ENCODE measurements around the gene DUSP12. TPM values are rescaled to one million over a fixed set of nuclear protein-coding genes. Genes with fewer than 3 reads are reported as not detected.

Gene DUSP12
- total and polyA plus RNA-seq, 2 donors = 22.6 to 28.2 TPM

DNA sequence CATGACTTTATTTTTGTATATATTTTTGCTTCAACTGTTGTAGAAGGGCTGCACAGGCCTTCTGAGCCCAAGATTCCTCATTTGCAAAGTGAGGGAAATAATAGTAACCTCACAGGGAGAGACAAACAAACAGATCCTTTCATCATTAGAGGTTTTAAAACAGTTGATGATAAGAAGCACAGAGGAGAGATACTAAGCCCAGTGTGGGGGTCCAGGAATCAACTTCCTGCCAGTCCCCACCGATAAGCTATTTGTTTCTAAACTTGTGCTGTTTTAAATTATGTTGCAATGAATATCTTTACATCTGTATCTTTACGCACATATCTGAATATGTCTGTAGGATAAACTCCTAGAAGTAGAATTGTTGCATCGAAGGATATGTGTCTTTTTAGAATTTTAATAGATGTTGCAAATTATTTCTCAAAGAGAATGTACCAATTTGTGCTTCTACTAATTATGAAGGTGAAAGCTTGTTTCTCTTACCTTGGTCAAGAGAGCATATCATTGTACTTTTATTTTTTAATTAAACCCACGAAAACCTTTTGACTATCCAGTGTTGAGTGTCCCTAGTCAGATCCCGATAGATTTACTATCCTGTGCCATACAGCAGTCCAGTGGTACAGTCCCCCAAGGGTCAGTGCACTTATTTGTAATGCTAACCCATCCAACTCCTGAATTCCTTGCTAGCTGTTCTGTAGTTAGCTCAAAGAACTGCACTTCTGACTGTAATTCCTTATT, 17.4 kb upstream of the DUSP12 start:
- H3K9me3 ChIP-seq (ENCODE audit: control insufficient read depth in 2 of 2, insufficient read depth in 1 of 2, low read length in 1 of 2) = no peaks in the 10 kb centered on the region
- no peak for DNase-seq (ENCODE audit: low read depth in 6 of 9, low spot score in 9 of 9)
- no peaks in the 10 kb centered on the region for H3K36me3 ChIP-seq (ENCODE audit: control insufficient read depth in 2 of 2, insufficient read depth in 2 of 2, low read length in 1 of 2)
- 92% methylated on average over 5 of the region's 5 CpGs for WGBS
- H3K4me3 ChIP-seq (ENCODE audit: low read length in 2 of 2) = no peak overlapping the region
- peaks cover 48 to 84% of the 10 kb centered on the region in 2 donors for H3K27me3 ChIP-seq (ENCODE audit: control insufficient read depth in 2 of 2, insufficient read depth in 1 of 2, low read length in 1 of 2)
- H3K4me1 ChIP-seq (ENCODE audit: control insufficient read depth in 2 of 2, insufficient read depth in 2 of 2, low read length in 2 of 2) = peaks cover 5 to 8% of the 10 kb centered on the region in 2 donors
- H3K27ac ChIP-seq (ENCODE audit: low read depth in 1 of 2, low read length in 1 of 2) = no peak overlapping the region

GRCh38 chr1:161733526-161733925, 16.1 kb upstream of the DUSP12 start:
- Histone ChIP-seq H3K27ac (ENCODE audit: low read depth in 1 of 2, low read length in 1 of 2) (no peak overlapping the region), H3K36me3 (ENCODE audit: control insufficient read depth in 2 of 2, insufficient read depth in 2 of 2, low read length in 1 of 2) (no peaks in the 10 kb centered on the region), H3K4me3 (ENCODE audit: low read length in 2 of 2) (no peak overlapping the region), H3K4me1 (ENCODE audit: control insufficient read depth in 2 of 2, insufficient read depth in 2 of 2, low read length in 2 of 2) (no peaks in the 10 kb centered on the region), H3K9me3 (ENCODE audit: control insufficient read depth in 2 of 2, insufficient read depth in 1 of 2, low read length in 1 of 2) (no peaks in the 10 kb centered on the region), H3K27me3 (ENCODE audit: control insufficient read depth in 2 of 2, insufficient read depth in 1 of 2, low read length in 1 of 2) (peaks cover 53 to 80% of the 10 kb centered on the region in 2 donors)
- WGBS = 14% methylated on average over 1 of the region's 1 CpG
- no peak for DNase-seq (ENCODE audit: low read depth in 6 of 9, low spot score in 9 of 9)

GRCh38 chr1:161735837-161736236, 13.7 kb upstream of the DUSP12 start:
- H3K4me3 ChIP-seq (ENCODE audit: low read length in 2 of 2) = no peak overlapping the region
- H3K27ac ChIP-seq (ENCODE audit: low read depth in 1 of 2, low read length in 1 of 2) = no peak overlapping the region
- peaks cover 42 to 79% of the 10 kb centered on the region in 2 donors for H3K27me3 ChIP-seq (ENCODE audit: control insufficient read depth in 2 of 2, insufficient read depth in 1 of 2, low read length in 1 of 2)
- H3K4me1 ChIP-seq (ENCODE audit: control insufficient read depth in 2 of 2, insufficient read depth in 2 of 2, low read length in 2 of 2) = no peaks in the 10 kb centered on the region
- WGBS = 95% methylated on average over 3 of the region's 3 CpGs
- DNase-seq (ENCODE audit: low read depth in 6 of 9, low spot score in 9 of 9) = no peak
- H3K9me3 ChIP-seq (ENCODE audit: control insufficient read depth in 2 of 2, insufficient read depth in 1 of 2, low read length in 1 of 2) = no peaks in the 10 kb centered on the region
- H3K36me3 ChIP-seq (ENCODE audit: control insufficient read depth in 2 of 2, insufficient read depth in 2 of 2, low read length in 1 of 2) = no peaks in the 10 kb centered on the region

DNA sequence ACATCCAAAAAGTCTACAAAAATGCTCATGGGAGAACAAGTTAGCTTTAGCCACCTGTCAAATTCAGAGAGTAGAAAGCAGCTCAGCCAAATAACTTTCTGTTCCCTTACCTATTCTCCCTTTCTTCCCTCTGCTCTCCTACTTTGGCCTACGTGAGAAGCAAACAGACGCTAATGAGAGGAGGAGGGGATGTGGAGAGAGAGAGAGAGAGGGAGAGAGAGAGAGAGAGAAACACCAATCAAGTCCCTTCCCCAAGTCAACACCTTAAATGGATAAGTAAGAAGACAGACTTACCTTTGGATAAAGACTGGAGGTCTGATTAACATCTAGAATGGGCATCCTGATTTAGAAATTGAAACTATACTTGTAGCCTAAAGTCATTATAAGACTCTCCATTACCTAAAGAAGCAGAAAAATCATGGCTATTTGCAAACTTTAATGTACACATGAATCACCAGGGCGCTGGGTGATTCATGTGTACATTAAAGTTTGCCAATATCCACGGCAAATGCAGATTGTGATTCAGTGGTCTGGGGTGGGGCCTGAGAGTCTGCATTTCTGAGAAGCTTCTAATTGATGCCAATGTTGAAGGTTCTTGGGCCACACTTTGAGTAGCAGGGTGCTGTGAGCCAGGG, 13.1 kb upstream of the DUSP12 start:
- Histone ChIP-seq H3K9me3 (ENCODE audit: control insufficient read depth in 2 of 2, insufficient read depth in 1 of 2, low read length in 1 of 2) (no peaks in the 10 kb centered on the region), H3K4me1 (ENCODE audit: control insufficient read depth in 2 of 2, insufficient read depth in 2 of 2, low read length in 2 of 2) (no peaks in the 10 kb centered on the region), H3K36me3 (ENCODE audit: control insufficient read depth in 2 of 2, insufficient read depth in 2 of 2, low read length in 1 of 2) (no peaks in the 10 kb centered on the region), H3K27me3 (ENCODE audit: control insufficient read depth in 2 of 2, insufficient read depth in 1 of 2, low read length in 1 of 2) (peaks cover 41 to 72% of the 10 kb centered on the region in 2 donors), H3K27ac (ENCODE audit: low read depth in 1 of 2, low read length in 1 of 2) (no peak overlapping the region), H3K4me3 (ENCODE audit: low read length in 2 of 2) (no peak overlapping the region)
- DNase-seq (ENCODE audit: low read depth in 6 of 9, low spot score in 9 of 9) = no peak
- 98% methylated on average over 4 of the region's 4 CpGs for WGBS

- Histone ChIP-seq H3K36me3 (ENCODE audit: control insufficient read depth in 2 of 2, insufficient read depth in 2 of 2, low read length in 1 of 2) (no peaks in the 10 kb centered on the region), H3K27ac (ENCODE audit: low read depth in 1 of 2, low read length in 1 of 2) (no peak overlapping the region), H3K27me3 (ENCODE audit: control insufficient read depth in 2 of 2, insufficient read depth in 1 of 2, low read length in 1 of 2) (peaks cover 32 to 61% of the 10 kb centered on the region in 2 donors), H3K4me3 (ENCODE audit: low read length in 2 of 2) (no peak overlapping the region), H3K4me1 (ENCODE audit: control insufficient read depth in 2 of 2, insufficient read depth in 2 of 2, low read length in 2 of 2) (no peaks in the 10 kb centered on the region), H3K9me3 (ENCODE audit: control insufficient read depth in 2 of 2, insufficient read depth in 1 of 2, low read length in 1 of 2) (no peaks in the 10 kb centered on the region)
- 93% methylated on average over 2 of the region's 2 CpGs for WGBS
- no peak for DNase-seq (ENCODE audit: low read depth in 6 of 9, low spot score in 9 of 9)
Measured at GRCh38 chr1:161737625-161738024, 12.0 kb upstream of the DUSP12 start.

GRCh38 chr1:161738627-161739287, 10.8 kb upstream of the DUSP12 start:
- 83% methylated on average over 4 of the region's 4 CpGs for WGBS
- H3K36me3 ChIP-seq (ENCODE audit: control insufficient read depth in 2 of 2, insufficient read depth in 2 of 2, low read length in 1 of 2) = no peaks in the 10 kb centered on the region
- no peak overlapping the region for H3K4me3 ChIP-seq (ENCODE audit: low read length in 2 of 2)
- peaks cover 31 to 59% of the 10 kb centered on the region in 2 donors for H3K27me3 ChIP-seq (ENCODE audit: control insufficient read depth in 2 of 2, insufficient read depth in 1 of 2, low read length in 1 of 2)
- H3K4me1 ChIP-seq (ENCODE audit: control insufficient read depth in 2 of 2, insufficient read depth in 2 of 2, low read length in 2 of 2) = no peaks in the 10 kb centered on the region
- H3K27ac ChIP-seq (ENCODE audit: low read depth in 1 of 2, low read length in 1 of 2) = no peak overlapping the region
- no peaks in the 10 kb centered on the region for H3K9me3 ChIP-seq (ENCODE audit: control insufficient read depth in 2 of 2, insufficient read depth in 1 of 2, low read length in 1 of 2)
- peak in 1 of 9 donors; percentile 31 for DNase-seq (ENCODE audit: low read depth in 6 of 9, low spot score in 9 of 9)

DNA sequence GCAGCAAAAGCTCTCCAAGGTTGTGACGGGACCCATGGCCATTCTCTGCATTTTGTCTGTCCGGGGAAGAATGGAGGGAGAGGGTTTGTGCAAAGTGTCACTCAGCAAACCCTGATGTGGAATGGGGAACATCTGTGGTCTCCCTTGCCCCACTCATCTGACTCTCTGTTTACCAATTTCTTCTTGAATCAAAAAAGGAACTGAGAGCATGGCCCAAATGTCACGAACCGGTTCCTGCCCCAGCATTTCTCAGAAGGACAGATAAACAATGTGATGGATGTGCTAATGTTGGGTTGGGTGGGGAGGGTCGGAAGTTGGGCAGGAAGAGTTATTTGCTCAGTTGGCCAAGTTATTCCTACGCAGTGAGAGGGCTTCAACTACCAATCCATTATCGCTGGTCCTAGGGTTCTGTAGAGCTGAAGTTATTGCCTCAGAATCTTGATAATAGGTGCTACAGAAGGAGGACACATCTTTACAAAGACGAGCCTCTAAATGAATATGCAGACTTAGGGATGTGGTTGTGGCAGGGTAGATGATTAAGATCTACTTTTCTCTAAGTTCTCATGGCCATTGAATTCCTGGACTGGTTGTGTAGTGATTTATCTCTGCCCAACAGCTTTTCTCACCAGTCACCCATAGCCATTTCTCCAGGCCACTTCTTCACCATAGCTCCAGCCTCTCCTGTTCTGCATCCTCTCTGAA, 9.6 kb upstream of the DUSP12 start:
- Histone ChIP-seq H3K36me3 (ENCODE audit: control insufficient read depth in 2 of 2, insufficient read depth in 2 of 2, low read length in 1 of 2) (no peaks in the 10 kb centered on the region), H3K4me1 (ENCODE audit: control insufficient read depth in 2 of 2, insufficient read depth in 2 of 2, low read length in 2 of 2) (no peaks in the 10 kb centered on the region), H3K27ac (ENCODE audit: low read depth in 1 of 2, low read length in 1 of 2) (no peak overlapping the region), H3K4me3 (ENCODE audit: low read length in 2 of 2) (no peak overlapping the region), H3K9me3 (ENCODE audit: control insufficient read depth in 2 of 2, insufficient read depth in 1 of 2, low read length in 1 of 2) (no peaks in the 10 kb centered on the region), H3K27me3 (ENCODE audit: control insufficient read depth in 2 of 2, insufficient read depth in 1 of 2, low read length in 1 of 2) (peaks cover 28 to 52% of the 10 kb centered on the region in 2 donors)
- DNase-seq (ENCODE audit: low read depth in 6 of 9, low spot score in 9 of 9) = no peak
- WGBS = 77% methylated on average over 8 of the region's 8 CpGs

- Histone ChIP-seq H3K4me3 (ENCODE audit: low read length in 2 of 2) (no peak overlapping the region), H3K4me1 (ENCODE audit: control insufficient read depth in 2 of 2, insufficient read depth in 2 of 2, low read length in 2 of 2) (no peaks in the 10 kb centered on the region), H3K36me3 (ENCODE audit: control insufficient read depth in 2 of 2, insufficient read depth in 2 of 2, low read length in 1 of 2) (no peaks in the 10 kb centered on the region), H3K9me3 (ENCODE audit: control insufficient read depth in 2 of 2, insufficient read depth in 1 of 2, low read length in 1 of 2) (no peaks in the 10 kb centered on the region), H3K27me3 (ENCODE audit: control insufficient read depth in 2 of 2, insufficient read depth in 1 of 2, low read length in 1 of 2) (peaks cover 23 to 48% of the 10 kb centered on the region in 2 donors), H3K27ac (ENCODE audit: low read depth in 1 of 2, low read length in 1 of 2) (no peak overlapping the region)
- DNase-seq (ENCODE audit: low read depth in 6 of 9, low spot score in 9 of 9) = no peak
- 76% methylated on average over 6 of the region's 6 CpGs for WGBS
Measured at GRCh38 chr1:161740921-161741320, 8.7 kb upstream of the DUSP12 start.

GRCh38 chr1:161743231-161743630, 6.4 kb upstream of the DUSP12 start:
- H3K4me3 ChIP-seq (ENCODE audit: low read length in 2 of 2) = no peak overlapping the region
- H3K27ac ChIP-seq (ENCODE audit: low read depth in 1 of 2, low read length in 1 of 2) = no peak overlapping the region
- H3K9me3 ChIP-seq (ENCODE audit: control insufficient read depth in 2 of 2, insufficient read depth in 1 of 2, low read length in 1 of 2) = no peaks in the 10 kb centered on the region
- WGBS = 97% methylated on average over 9 of the region's 9 CpGs
- DNase-seq (ENCODE audit: low read depth in 6 of 9, low spot score in 9 of 9) = no peak
- no peaks in the 10 kb centered on the region for H3K4me1 ChIP-seq (ENCODE audit: control insufficient read depth in 2 of 2, insufficient read depth in 2 of 2, low read length in 2 of 2)
- peaks cover 13 to 34% of the 10 kb centered on the region in 2 donors for H3K27me3 ChIP-seq (ENCODE audit: control insufficient read depth in 2 of 2, insufficient read depth in 1 of 2, low read length in 1 of 2)
- no peaks in the 10 kb centered on the region for H3K36me3 ChIP-seq (ENCODE audit: control insufficient read depth in 2 of 2, insufficient read depth in 2 of 2, low read length in 1 of 2)
